ENCODE results near the gene LRRFIP1. TPM values are rescaled to one million over a fixed set of nuclear protein-coding genes. Genes with fewer than 3 reads are reported as not detected.

The LRRFIP1 gene
- polyA plus RNA-seq, 1 donor (not counting 4 experiments of a cell fraction or from before 2014, with no cell fraction given), result 115 TPM

- Histone ChIP-seq H3K4me3 (ENCODE audit: control insufficient read depth in 2 of 3, extremely low read depth in 1 of 3, insufficient read depth in 2 of 3, low read depth in 1 of 3, low read length in 3 of 3) (no peak overlapping the region), H3K36me3 (ENCODE audit: control insufficient read depth in 2 of 2, extremely low read depth in 1 of 2, insufficient read depth in 2 of 2, low read length in 2 of 2) (peaks cover 18 to 37% of the 10 kb centered on the region in 2 experiments), H3K9me3 (ENCODE audit: control insufficient read depth, low read depth, low read length) (no peaks in the 10 kb centered on the region), H3K27ac (ENCODE audit: control insufficient read depth, insufficient read depth, low read length) (peak overlapping the region; percentile 39), H3K4me2 (ENCODE audit: control insufficient read depth, extremely low read depth, insufficient read depth, low read depth, low read length) (peak overlapping the region; percentile 6), H3K9me1 (ENCODE audit: control insufficient read depth, extremely low read depth, insufficient read depth, low read length) (peaks cover 10% of the 10 kb centered on the region), H2AFZ (ENCODE audit: control insufficient read depth, low read length) (no peak overlapping the region), H3K4me1 (ENCODE audit: control insufficient read depth, extremely low read depth, insufficient read depth, low read length) (peaks cover 60% of the 10 kb centered on the region), H3K27me3 (ENCODE audit: control insufficient read depth, extremely low read depth, insufficient read depth, low read length) (no peaks in the 10 kb centered on the region), H4K20me1 (ENCODE audit: control insufficient read depth, extremely low read depth, insufficient read depth, low read length) (peaks cover 25% of the 10 kb centered on the region), H3K79me2 (ENCODE audit: control insufficient read depth, insufficient read depth, low read length) (peaks cover 85% of the 10 kb centered on the region), H3K9ac (ENCODE audit: control insufficient read depth, extremely low read depth, insufficient read depth, low read length) (no peak overlapping the region)
- FAIRE-seq (peak; percentile 75), DNase-seq (ENCODE audit: low read depth, low spot score) (no peak)
- TF ChIP-seq EZH2 (IDR thresholded peaks at IDR 0.05; ENCODE audit: low read length) (no peak), CTCF (optimal IDR thresholded peaks at IDR 0.05 in 1 of 3, IDR thresholded peaks at IDR 0.05 in 1 of 3, conservative IDR thresholded peaks at IDR 0.05 in 1 of 3; ENCODE audit: extremely low read depth in 1 of 3, insufficient read depth in 2 of 3, low read length in 3 of 3) (no peak)
- dilution Hi-C loops (cut with MboI; ENCODE audit: extremely low pct_ligation_motif_present, low sequenced_read_pairs), result no loop called here
Measured at GRCh38 chr2:237720957-237721356, 93.6 kb downstream of the LRRFIP1 start.

GRCh38 chr2:237721458-237721857 is 94.1 kb downstream of the LRRFIP1 start:
- no peaks in the 10 kb centered on the region for H3K9me3 ChIP-seq (ENCODE audit: control insufficient read depth, low read depth, low read length)
- no peak overlapping the region for H3K4me2 ChIP-seq (ENCODE audit: control insufficient read depth, extremely low read depth, insufficient read depth, low read depth, low read length)
- no peak overlapping the region for H2AFZ ChIP-seq (ENCODE audit: control insufficient read depth, low read length)
- DNase-seq (ENCODE audit: low read depth, low spot score) (no peak), FAIRE-seq (no peak)
- no peak overlapping the region for H3K9ac ChIP-seq (ENCODE audit: control insufficient read depth, extremely low read depth, insufficient read depth, low read length)
- H3K36me3 ChIP-seq (ENCODE audit: control insufficient read depth in 2 of 2, extremely low read depth in 1 of 2, insufficient read depth in 2 of 2, low read length in 2 of 2), result peaks cover 18 to 37% of the 10 kb centered on the region in 2 experiments
- peaks cover 23% of the 10 kb centered on the region for H4K20me1 ChIP-seq (ENCODE audit: control insufficient read depth, extremely low read depth, insufficient read depth, low read length)
- dilution Hi-C loops (cut with MboI; ENCODE audit: extremely low pct_ligation_motif_present, low sequenced_read_pairs), result no loop called here
- H3K4me1 ChIP-seq (ENCODE audit: control insufficient read depth, extremely low read depth, insufficient read depth, low read length), result peaks cover 60% of the 10 kb centered on the region
- H3K27me3 ChIP-seq (ENCODE audit: control insufficient read depth, extremely low read depth, insufficient read depth, low read length), result no peaks in the 10 kb centered on the region
- peak overlapping the region; percentile 0 for H3K27ac ChIP-seq (ENCODE audit: control insufficient read depth, insufficient read depth, low read length)
- no peak overlapping the region for H3K4me3 ChIP-seq (ENCODE audit: control insufficient read depth in 2 of 3, extremely low read depth in 1 of 3, insufficient read depth in 2 of 3, low read depth in 1 of 3, low read length in 3 of 3)
- H3K9me1 ChIP-seq (ENCODE audit: control insufficient read depth, extremely low read depth, insufficient read depth, low read length), result peaks cover 10% of the 10 kb centered on the region
- peaks cover 83% of the 10 kb centered on the region for H3K79me2 ChIP-seq (ENCODE audit: control insufficient read depth, insufficient read depth, low read length)
- TF ChIP-seq EZH2 (IDR thresholded peaks at IDR 0.05; ENCODE audit: low read length) (no peak), CTCF (optimal IDR thresholded peaks at IDR 0.05 in 1 of 3, IDR thresholded peaks at IDR 0.05 in 1 of 3, conservative IDR thresholded peaks at IDR 0.05 in 1 of 3; ENCODE audit: extremely low read depth in 1 of 3, insufficient read depth in 2 of 3, low read length in 3 of 3) (no peak)
